ENCODE measurements around the gene LDHAL6B.

- no peak for TF ChIP-seq POLR2A (IDR thresholded peaks at IDR 0.05)
- TF ChIP-seq CTCF (IDR thresholded peaks at IDR 0.05) = no peak
These were observed 10.2 kb upstream of the LDHAL6B start for GRCh38 chr15:59196416-59196815.

Measured in stomach (tissue), 4 donors.